ENCODE data around the gene ELL2.

The ELL2 gene

GRCh38 chr5:95961617-95962474 lies at the start of gene ELL2:
TSS of gene ELL2 (minus strand) at chr5:95961851. CDS start at chr5:95961721, 130 bp downstream.
- DNase-seq, result peak; percentile 74

DNA sequence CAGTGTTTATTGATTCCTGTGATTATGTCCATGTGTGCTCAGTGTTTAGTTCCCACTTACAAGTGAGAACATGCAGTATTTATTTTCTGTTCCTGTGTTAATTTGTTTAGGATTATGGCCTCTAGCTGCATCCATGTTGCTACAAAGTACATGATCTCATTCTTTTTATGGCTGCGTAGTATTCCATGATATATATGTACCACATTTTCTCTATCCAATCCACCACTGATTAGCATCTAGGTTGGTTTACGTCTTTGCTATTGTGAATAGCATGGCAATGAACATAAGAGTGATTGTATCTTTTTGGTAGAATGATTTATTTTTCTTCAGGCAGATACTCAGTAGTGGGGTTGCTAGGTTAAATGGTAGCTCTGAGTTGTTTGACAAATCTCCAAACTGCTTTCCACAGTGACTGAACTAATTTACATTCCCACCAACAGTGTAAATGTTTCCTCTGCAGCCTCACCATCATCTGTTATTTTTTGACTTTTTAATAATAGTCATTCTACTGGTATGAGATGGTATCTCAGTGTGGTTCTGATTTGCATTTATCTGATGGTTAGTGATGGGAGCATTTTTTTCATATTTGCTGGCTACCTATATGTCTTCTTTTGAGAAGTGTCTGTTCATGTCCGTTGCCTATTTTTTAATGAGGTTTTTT lies 47.5 kb upstream of the ELL2 start:
- no peak for DNase-seq

GRCh38 chr5:96008487-96008886 lies 46.8 kb upstream of the ELL2 start:
- DNase-seq, result no peak

DNA sequence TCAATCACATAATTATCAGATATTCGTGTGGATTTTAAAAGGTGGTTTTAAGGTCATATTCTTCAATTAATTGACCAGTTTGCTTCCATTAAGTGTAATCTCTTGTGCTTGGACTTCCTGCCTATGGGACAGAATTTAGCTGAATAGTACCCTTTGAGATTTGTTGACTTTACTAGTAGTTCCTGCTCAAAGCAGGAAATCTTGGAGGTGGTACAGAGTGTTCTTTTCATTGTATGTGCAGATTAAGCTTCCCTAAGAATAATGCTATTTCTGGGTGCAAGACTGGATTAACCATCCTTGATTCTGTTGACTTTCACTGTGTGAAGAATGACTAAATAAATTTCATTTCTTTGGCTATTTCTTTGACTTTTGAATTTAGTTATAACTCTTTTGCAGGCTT lies 45.4 kb upstream of the ELL2 start:
- no peak for DNase-seq

- DNase-seq, result no peak
Measured at GRCh38 chr5:96006291-96006690, 44.6 kb upstream of the ELL2 start.

DNA sequence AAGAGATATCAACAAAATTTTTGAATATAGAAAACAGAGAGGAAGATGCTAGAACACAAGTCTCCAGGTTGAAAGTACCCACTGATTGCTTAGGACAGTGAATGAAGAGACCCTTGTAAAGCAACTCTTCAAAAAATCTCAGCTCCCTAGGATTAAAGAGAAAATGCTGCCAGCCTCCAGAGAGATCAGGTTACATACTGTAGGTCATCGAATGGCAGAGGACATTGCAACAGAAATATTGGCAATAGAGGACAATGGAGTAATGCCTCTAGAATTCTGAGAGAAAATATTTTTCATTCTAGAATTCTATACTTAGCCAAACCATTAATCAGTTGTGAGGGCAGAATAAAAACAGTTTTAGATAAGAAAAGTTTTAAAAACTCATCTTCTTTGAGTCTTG lies 43.1 kb upstream of the ELL2 start:
- no peak for DNase-seq

- no peak for DNase-seq
Measured at GRCh38 chr5:96004087-96004486, 42.4 kb upstream of the ELL2 start.

- no peak for DNase-seq
Measured at GRCh38 chr5:96001262-96001661, 39.6 kb upstream of the ELL2 start.

GRCh38 chr5:96000308-96000707 lies 38.7 kb upstream of the ELL2 start:
- no peak for DNase-seq

DNA sequence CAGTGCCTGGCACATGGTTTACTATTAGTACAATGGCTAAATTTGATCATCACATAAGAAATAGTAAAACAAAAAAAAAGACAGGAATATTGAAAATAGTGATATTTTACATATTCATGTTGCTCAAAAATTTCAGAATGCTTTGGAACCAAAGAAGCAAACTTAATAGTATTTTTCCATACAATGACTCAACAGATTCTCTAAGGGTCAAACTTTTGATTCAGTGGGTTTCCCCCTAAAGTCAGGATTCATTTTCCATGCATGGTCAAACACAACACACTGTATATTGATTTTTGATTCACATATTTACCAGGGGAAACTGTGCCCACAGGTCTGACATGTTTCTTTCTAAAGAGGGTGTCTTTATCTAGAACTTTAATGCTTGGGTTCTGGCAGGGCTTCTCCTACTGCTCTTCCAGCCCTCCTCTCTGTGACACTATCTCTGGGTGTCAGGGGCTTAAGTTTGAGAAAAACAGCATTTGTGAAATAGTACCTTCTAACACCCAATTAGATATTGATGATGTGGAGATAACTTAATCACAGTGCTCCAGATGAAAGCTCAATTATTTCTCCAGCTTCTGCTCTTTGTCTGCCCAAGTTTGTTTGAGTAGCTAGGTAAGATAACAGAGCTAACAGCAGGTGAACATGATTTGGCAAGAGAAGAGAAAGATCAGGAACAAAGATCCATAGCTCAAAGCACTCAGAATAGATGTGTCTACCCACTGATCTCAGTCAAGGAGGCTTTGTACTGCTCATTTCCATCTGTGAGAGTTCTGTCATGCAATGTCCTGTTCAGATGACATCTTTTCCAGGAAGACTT lies 35.5 kb upstream of the ELL2 start:
- no peak for DNase-seq

- no peak for DNase-seq
Measured at GRCh38 chr5:95995962-95996489, 34.4 kb upstream of the ELL2 start.

GRCh38 chr5:95993776-95994175 lies 32.1 kb upstream of the ELL2 start:
- no peak for DNase-seq

DNA sequence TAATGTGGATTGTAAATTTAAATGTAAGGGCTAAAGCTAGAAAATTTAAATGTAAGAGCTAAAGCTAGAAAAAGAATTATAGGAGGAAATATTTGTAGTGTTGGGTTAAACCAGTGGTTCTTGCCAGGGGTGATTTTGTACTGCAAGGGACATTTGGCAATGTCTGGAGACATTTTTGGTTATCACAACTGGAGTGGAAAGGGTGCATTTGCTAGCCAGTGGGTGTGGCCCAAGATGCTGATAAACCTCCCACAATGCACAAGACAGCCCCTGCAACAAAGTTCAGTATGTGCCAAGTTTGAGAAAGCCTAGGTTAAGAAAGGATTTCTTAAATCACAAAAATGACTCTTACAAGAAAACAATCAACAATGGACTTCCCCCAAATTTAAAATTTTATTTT lies 31.6 kb upstream of the ELL2 start:
- DNase-seq, result no peak

DNA sequence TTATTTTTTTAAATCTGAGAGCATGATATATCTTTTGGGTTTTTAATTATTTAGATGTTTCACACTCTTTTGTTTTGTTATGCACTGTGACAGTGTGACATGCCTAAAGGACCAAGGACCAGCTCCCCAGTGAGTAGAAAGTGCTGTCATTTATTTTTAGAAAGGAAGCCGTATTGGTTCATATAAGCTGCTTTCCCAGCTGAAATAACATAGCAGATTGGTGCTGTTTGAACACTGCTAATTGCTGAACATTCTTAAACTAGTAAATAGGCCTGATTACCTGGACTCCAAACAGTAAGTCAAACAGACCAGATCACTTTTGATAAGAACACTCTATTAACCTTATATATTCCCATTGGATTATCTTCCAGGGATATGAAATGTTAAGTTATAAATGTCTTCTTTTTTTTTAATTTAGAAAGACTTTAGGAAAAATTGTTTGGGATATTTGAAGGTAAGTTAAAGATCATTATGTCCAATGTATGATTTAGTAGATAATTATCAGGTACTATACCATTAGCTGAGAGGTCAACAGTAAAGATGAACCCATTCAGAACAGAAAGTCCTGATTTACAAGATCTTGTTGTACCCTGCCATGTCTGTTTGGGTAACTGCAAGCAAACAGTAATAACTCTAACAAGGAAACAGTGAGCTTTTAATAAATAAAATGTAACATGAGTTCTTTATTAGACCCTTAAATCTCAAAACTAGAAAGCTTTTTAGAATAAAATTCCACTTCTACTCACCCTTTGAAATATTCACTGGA lies 27.8 kb upstream of the ELL2 start:
- no peak for DNase-seq

DNA sequence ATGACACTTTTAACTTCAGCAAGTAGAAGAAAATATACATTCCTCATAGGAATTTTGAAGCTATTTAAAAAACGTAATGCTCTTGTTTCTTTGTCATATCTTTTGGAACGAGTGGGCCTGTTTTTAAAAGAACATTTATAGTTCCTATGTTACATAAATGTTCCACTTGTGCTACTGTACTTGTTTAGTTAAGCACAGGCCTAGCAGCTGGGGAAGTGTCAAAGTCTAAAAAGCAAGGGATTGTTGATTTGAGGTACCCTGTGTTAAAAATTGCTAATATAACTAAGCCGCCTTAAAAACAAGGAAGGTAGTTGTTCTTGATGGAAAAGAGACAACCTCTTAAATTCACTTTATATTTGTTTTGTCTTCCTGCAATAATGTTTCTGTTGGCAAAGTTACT lies 27.2 kb upstream of the ELL2 start:
- no peak for DNase-seq

GRCh38 chr5:95988094-95988493 lies 26.4 kb upstream of the ELL2 start:
- DNase-seq, result no peak

GRCh38 chr5:95986937-95987520 lies 25.4 kb upstream of the ELL2 start:
- no peak for DNase-seq

- no peak for DNase-seq
Measured at GRCh38 chr5:95986001-95986400, 24.4 kb upstream of the ELL2 start.

DNA sequence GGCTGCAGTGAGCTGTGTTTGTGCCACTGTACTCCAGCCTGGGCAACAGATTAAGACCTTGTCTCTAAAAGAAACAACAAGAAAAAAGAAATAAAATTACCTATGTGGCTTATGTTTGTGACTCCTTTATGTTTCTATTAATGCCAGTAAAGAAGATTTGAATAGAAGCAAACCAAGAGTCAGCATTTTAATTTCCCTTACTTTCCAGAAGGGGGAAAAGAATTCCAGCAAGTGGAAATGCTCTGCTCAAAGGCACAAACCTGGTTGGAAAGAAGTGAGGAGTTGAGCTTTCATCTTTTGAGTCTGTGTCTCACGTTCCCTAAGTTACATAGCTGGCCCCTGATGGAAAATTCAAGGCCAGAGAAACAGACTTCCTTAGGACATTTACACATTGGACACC lies 23.6 kb upstream of the ELL2 start:
- no peak for DNase-seq

GRCh38 chr5:95984287-95984938 lies 22.8 kb upstream of the ELL2 start:
- no peak for DNase-seq

DNA sequence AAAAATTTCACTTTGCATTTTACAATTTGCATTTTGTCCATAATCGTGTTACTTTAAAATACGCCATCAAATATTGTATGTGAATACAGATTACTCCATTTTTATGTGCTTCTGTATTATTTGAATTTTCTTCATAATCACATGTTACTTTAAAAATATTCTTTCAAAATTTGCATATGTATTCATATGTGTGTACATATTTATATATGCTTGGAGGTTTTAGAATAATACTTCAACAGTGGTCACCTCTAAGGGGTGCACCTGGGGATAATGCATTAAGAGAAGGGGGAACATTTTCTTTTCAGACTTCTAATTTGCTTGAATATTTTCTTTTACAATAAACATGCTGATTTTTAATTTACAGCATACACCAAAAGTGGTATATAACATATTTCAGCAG lies 21.9 kb upstream of the ELL2 start:
- DNase-seq, result no peak

GRCh38 chr5:95983080-95983479 lies 21.4 kb upstream of the ELL2 start:
- DNase-seq, result no peak
